HL-60/S4 treated with phorbol 12-myristate 13-acetate at 8.2 ng/mL for 4 days and 3 days (cell line): ENCODE data around the gene ZNF525.
"Not testable (repeated sequence)": the region's sequence is repeated elsewhere in the genome, so short reads cannot be mapped to it uniquely, and the experiment has no call there.

Experiments used
- in situ Hi-C: fragments of 300-500 bp; cut with MboI; formaldehyde crosslinking; loops from 2 replicates; pipeline ENCODE4 v1.15.0; 2022; ENCODE audit warnings: low sequenced_read_pairs

The ZNF525 gene

DNA sequence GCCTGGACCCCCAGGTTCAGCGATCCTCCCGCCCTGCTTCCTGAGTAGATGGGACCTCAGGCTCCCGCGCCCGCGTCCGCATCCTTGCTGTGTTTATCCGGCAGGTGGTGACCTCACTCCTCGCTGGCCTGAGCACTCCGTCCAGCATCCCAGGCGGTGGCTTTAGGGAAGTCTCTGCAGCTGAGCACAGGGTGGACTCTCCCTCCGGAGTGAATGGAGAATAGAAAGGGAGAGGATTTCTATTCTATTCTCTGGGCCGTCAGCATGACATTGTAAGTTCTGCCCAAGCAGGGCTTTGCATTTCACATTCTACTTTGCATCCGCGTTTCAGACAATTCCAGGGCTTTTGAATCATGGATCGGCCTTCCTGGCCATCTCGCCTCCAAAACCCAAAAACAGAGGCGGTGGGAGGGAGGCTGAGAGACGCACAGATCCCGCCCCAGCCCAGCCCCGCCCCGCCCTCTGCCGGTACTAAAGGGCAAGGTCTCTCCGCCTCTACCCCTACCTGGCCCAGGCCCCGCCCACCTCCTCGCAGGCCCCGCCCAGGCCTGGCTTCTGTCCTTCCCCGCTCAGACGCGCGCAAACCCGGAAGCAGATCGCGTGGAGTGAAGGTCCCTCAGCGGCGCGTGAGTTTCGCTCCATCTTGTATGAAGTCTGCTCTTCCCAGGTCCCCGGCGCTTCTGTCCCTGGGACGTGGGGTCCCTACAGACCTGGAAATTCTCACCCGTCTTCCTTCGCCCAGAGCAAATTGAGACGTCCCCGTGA lies at the start of gene ZNF525:
TSS of gene ZNF525 (plus strand) at position 572 of the 765 bp plus-strand sequence. CDS start 6,577 bp downstream, outside the sequence.
- in situ Hi-C loops: no loop called here

DNA sequence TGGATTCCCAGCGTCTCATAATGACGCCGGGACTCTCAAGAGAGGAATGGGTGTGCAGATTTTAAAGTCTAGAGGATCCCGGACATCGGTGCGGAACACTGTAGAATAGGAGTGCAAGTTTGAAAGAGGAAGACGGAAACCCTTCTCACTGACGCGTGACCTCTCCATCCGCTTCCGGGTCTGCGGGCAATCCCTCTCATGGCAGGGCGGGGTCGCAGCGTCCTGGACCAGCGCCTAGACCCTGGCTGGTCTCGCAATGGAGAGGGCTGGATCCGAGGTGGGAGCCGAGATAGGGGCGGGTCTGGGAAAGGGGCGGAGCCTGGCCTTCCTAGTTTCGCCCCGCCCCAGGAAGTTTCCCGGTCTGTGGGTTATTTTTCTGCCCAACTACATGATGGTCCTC lies 36.5 kb upstream of the ZNF525 start:
- in situ Hi-C loops: no loop called here

- in situ Hi-C loops: no loop called here
These were observed 33.0 kb upstream of the ZNF525 start for GRCh38 chr19:53332484-53332883.

- in situ Hi-C loops: no loop called here
These were observed 32.4 kb upstream of the ZNF525 start for GRCh38 chr19:53333066-53333462.

DNA sequence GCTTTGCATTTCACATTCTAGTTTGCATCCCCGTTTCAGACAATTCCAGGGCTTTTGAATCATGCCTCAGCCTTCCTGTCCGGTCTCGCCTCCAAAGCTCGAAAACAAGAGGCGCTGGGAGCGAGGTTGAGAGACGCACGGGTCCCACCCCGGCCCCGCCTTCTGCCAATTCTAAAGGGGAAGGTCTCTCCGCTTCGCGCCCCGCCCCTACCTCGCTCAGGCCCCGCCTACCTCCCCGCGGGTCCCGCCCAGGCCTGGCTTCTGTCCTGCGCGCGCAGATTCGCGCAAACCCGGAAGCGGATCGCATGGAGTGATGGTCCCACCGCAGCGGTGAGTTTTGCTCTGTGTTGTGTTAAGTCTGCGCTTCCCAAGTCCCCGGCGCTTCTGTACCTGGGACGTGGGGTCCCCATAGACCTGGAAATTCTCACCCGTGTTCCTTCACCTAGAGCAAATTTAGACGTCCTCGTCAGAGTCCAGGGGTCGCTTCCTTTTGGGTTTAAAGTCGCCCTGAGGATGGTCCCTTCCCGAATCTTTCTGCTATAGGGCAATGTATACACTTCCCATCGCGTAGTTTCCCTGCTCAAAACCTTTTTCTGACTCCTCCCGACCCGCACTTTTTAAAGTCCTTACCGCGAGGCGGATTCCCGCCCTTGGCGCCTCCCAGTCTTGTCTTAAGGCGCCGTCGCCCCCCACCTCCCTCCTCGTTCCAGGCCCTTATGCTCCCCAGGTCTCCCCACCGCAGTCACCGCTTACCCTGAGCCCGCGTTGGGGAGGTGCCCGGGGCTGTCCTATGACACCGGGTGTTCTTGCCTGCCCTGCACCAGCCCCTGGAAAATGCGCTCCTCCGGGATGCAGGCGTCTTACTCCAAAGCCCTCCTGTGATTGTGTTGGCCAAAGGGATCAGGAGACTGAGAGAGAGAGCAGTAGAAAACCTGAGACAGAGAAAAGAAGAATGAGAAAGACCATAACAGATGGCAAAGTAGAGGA lies 31.7 kb upstream of the ZNF525 start, which contains the start of gene ZNF845:
TSS of gene ZNF845 (plus strand) at position 287 of the 987 bp plus-strand sequence. CDS start 7,559 bp downstream, outside the sequence.
- in situ Hi-C loops: no loop called here

- in situ Hi-C loops: not testable (repeated sequence)
These were observed 21.1 kb upstream of the ZNF525 start for GRCh38 chr19:53344403-53344802.

DNA sequence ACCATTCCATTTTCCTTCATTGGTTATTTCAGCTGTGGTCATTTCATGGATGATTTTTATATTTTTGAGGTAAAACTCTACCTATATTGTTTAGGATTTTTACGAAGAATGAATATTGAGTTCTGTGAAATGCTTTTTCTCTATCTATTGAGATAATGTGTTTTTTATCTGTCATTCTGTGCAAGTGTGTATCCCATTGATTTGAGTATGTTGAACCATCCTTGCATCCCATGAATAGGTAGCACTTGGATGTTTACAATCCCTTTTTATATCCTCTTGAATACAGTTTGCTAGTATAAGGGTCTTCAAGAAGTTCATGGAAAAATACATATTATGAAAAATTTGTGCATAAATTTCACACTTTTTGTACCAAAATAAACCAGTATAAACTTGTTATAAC lies 9.8 kb upstream of the ZNF525 start:
- in situ Hi-C loops: no loop called here

DNA sequence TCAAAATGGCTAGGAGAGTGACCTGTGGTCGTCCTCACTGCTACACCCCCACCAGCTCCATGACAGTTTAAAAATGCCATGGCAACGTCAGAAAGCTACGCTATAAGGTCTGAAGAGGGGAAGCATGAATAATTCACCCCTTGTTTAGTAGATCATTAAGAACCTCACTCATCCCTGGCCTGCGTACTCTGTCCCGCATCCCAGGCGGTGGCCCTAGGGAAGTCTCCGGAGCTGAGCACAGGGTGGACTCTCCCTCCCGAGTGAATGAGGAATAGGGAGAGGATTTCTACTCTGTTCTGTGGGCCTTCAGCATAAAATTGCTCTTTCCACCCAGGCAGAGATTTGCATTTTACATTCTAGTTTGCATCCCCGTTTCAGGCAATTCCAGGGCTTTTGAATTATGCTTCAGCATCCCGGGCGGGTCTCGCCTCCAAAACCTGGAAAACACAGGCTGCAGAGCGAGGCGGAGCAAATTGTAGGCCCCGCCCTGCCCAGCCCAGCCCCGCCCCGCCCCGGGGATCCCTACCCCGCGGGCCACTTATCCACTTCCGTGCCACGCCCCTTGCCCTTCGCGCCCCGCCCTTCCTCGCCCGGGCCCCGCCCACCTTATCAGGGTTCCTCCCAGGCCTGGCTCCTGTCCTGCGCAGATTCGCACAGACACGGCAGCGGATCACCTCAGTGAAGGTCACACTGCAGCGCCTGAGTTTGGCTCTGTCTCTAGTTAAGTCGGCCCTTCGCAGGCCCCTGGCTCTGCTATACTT lies 7.5 kb upstream of the ZNF525 start:
- in situ Hi-C loops: no loop called here

DNA sequence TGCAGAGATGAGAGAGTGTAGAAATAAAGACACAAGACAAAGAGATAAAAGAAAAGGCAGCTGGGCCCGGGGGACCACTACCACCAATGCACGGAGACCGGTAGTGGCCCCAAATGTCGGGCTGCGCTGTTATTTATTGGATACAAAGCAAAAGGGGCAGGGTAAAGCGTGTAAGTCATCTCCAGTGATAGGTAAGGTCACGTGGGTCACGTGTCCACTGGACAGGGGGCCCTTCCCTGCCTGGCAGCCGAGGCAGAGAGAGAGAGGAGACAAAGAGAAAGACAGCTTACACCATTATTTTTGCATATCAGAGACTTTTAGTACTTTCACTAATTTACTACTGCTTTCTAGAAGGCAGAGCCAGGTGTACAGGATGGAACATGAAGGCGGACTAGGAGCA lies 5.4 kb upstream of the ZNF525 start:
- in situ Hi-C loops: not testable (repeated sequence)

GRCh38 chr19:53365899-53366493 lies 491 bp downstream of the ZNF525 start:
- in situ Hi-C loops: no loop called here

DNA sequence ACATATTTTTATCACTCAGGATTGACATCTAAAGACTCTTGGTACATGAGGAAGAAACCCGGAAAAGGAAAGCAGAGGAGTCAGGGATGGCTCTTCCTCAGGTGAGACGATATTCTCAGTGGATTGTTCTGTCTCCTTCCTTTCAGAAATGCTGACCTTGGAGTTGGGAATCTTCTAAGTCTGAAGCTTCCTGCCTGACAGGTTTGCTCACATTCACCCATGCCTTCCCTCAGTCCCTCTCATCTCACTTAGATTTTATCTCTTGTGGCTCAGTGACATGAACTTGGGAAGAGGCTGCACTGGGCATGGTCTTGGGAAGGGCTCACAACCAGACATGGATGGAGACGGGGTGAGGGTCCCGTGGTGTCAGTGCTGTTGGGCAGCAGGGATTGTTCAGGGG lies 6.7 kb downstream of the ZNF525 start:
- in situ Hi-C loops: no loop called here

DNA sequence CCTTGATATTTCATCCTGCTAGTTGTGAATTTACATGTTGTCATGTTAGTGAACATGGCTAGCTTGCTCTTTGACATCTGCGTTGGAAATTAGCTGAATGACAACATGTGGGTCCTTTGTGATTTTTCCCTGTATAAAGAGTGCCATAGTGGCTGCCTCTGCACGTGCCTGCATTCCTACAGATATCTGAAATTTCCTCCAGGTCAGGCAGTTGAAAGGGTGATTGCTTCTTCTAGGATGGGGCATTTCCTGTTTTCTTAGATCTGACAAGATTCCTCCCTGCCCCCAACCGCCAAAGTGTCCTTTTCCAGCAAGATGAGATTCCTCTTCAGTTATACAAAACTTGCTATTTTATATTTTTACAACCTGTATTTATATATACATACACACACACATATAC lies 8.8 kb downstream of the ZNF525 start:
- in situ Hi-C loops: no loop called here

DNA sequence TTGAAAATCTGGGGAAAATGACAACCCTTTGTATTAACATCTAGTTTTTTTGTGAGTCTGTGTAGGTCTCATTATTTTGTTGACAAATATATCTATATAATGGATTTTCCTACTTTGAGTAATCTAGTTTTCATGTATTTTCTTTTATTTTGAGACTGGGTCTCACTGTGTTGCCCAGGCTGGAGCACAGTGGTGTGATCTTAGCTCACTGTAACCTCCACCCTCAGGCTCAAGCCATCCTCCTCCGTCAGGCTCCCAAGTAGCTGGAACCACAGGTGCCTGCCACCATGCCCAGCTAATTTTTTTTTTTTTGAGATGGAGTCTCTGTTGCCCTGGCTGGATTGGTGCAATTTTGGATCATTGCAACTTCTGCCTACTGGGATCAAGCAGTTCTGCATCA lies 9.2 kb downstream of the ZNF525 start:
- in situ Hi-C loops: no loop called here

DNA sequence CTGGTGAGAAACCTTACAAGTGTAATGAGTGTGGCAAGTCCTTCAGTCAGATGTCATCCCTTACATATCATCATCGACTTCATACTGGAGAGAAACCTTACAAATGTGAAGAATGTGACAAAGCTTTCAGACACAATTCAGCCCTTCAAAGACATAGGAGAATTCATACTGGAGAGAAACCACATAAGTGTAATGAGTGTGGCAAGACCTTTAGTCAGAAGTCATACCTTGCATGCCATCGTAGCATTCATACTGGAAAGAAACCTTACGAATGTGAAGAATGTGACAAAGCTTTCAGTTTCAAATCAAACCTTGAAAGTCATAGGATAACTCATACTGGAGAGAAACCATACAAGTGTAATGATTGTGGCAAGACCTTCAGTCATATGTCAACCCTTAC lies 15.9 kb downstream of the ZNF525 start:
- in situ Hi-C loops: no loop called here

GRCh38 chr19:53388168-53388567 lies 22.7 kb downstream of the ZNF525 start:
- in situ Hi-C loops: no loop called here

DNA sequence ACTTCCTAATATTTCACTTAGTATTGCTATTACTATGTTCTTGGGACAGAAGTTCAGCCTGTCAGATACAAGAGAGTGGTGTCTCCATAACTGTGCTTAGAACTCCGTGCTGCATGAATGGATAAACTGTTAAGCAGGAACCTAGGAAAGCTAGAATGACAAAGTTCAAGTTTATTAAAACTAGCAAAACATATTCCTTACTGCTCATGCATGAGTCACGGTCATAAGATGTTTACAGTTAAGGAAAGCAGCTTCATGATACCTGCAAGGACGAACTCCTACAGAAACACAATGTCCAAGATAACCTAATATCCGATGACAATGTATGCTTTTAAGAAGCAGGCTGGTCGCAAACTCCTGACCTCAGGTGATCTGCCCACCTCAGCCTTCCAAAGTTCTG lies 23.4 kb downstream of the ZNF525 start:
- in situ Hi-C loops: no loop called here

DNA sequence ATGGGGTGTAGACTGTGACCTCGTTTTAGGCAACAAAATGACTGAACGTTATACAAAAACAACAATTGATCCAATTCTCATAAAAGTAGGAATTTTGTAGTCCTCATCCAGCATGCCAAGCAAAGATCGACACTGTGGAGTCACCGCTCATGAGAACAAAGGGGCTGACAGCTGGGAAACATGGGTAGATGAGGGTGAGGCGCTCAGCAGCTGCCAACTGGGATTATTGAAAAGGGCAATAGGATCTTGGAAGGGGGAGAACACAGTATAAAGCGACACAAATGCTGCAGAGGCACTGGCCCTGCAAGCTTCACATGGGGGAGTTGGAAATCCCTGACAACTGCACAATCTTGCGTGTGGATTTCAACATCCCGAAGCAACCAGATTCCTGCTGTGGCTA lies 24.1 kb downstream of the ZNF525 start:
- in situ Hi-C loops: no loop called here

- in situ Hi-C loops: no loop called here
These were observed 24.5 kb downstream of the ZNF525 start for GRCh38 chr19:53389978-53390377.

DNA sequence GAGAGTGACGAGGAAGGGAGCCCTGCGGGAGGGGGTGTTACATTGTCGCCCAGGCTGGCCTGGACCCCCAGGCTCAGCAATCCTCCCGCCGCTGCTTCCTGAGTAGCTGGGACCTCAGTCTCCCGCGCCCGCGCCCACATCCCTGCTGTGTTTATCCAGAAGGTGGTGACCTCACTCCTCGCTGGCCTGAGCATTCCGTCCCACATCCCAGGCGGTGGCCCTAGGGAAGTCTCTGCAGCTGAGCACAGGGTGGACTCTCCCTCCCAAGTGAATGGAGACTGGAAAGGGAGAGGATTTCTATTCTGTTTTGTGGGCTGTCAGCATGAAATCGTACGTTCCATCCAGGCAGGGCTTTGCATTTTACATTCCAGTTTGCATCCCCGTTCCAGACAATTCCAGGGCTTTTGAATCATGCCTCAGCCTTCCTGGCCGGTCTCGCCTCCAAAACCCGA lies 29.0 kb downstream of the ZNF525 start:
- in situ Hi-C loops: no loop called here
